Parathyroid adenoma (tissue), 2 donors: Measurements from ENCODE around the gene PGP.

Source experiments
- H2AFZ ChIP-seq: fragments of 300-600 bp; sonication (generic); one replicate; pipeline ENCODE4 v1.7.0; 2017; ENCODE audit warnings: antibody characterized with exemption, mild to moderate bottlenecking
- H3K27ac ChIP-seq: fragments of 300-600 bp; sonication (generic); one replicate; pipeline ENCODE4 v1.7.0; 2017
- H3K27me3 ChIP-seq: fragments of 300-600 bp; sonication (generic); one replicate; pipeline ENCODE4 v1.7.0; 2017; ENCODE audit warnings: low read length; ENCODE audit not compliant: control insufficient read depth, insufficient read depth
- H3K36me3 ChIP-seq: fragments of 300-600 bp; sonication (generic); one replicate; pipeline ENCODE4 v1.7.0; 2017; ENCODE audit warnings: low read length; ENCODE audit not compliant: control insufficient read depth, insufficient read depth
- H3K4me1 ChIP-seq: fragments of 300-600 bp; sonication (generic); one replicate; pipeline ENCODE4 v1.7.0; 2017; ENCODE audit warnings: control low read depth
- H3K4me2 ChIP-seq: fragments of 300-600 bp; sonication (generic); one replicate; pipeline ENCODE4 v1.7.0; 2017; ENCODE audit warnings: low read length
- H3K4me3 ChIP-seq: fragments of 300-600 bp; sonication (generic); one replicate; pipeline ENCODE4 v1.7.0; 2017; ENCODE audit warnings: low read depth, low read length
- H3K79me2 ChIP-seq: fragments of 300-600 bp; sonication (generic); one replicate; pipeline ENCODE4 v1.7.0; 2017; ENCODE audit warnings: control low read depth
- H3K9ac ChIP-seq: fragments of 300-600 bp; sonication (generic); one replicate; pipeline ENCODE4 v1.7.0; 2017; ENCODE audit warnings: mild to moderate bottlenecking
- H3K9me3 ChIP-seq: fragments of 300-600 bp; sonication (generic); one replicate; pipeline ENCODE4 v1.7.0; 2017; ENCODE audit warnings: low read length; ENCODE audit not compliant: control insufficient read depth
- TF ChIP-seq, protein P1 (sequence below): fragments of 300-600 bp; sonication (generic); IDR thresholded peaks from one replicate; pipeline ENCODE4 v1.7.0; 2017; ENCODE audit warnings: antibody characterized with exemption, mild to moderate bottlenecking
- donor health status: primary hyperparathyroidism.

PGP gene

DNA sequence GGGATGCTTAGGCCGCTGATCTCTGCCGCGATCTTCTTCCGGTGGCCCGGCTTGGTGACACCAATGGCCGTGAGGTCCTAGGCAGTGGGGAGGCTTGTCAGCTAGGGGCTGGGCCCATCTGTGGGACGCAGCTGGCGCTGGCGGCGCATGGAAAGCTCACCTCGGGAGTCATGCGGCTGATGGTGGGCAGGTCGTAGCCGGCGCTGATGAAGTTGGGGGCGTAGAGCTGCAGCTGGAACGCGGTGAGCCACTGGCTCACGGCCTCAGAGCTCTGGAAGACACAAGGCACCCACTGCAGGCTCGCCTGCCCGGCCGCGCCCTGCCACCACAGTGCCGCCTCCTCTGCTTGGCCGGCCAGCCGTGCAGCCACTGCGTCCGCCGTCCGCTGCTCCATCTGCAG lies 31.0 kb downstream of the PGP start:
- H3K79me2 ChIP-seq, result no peaks in the 10 kb centered on the region
- no peaks in the 10 kb centered on the region for H3K9me3 ChIP-seq
- no peak overlapping the region for H3K27ac ChIP-seq
- no peaks in the 10 kb centered on the region for H3K4me1 ChIP-seq
- H3K27me3 ChIP-seq, result no peaks in the 10 kb centered on the region
- H3K4me3 ChIP-seq, result no peak overlapping the region
- H3K36me3 ChIP-seq, result no peaks in the 10 kb centered on the region
- no peak overlapping the region for H2AFZ ChIP-seq
- no peak overlapping the region for H3K4me2 ChIP-seq
- H3K9ac ChIP-seq, result no peak overlapping the region
- TF ChIP-seq, protein P1, sequence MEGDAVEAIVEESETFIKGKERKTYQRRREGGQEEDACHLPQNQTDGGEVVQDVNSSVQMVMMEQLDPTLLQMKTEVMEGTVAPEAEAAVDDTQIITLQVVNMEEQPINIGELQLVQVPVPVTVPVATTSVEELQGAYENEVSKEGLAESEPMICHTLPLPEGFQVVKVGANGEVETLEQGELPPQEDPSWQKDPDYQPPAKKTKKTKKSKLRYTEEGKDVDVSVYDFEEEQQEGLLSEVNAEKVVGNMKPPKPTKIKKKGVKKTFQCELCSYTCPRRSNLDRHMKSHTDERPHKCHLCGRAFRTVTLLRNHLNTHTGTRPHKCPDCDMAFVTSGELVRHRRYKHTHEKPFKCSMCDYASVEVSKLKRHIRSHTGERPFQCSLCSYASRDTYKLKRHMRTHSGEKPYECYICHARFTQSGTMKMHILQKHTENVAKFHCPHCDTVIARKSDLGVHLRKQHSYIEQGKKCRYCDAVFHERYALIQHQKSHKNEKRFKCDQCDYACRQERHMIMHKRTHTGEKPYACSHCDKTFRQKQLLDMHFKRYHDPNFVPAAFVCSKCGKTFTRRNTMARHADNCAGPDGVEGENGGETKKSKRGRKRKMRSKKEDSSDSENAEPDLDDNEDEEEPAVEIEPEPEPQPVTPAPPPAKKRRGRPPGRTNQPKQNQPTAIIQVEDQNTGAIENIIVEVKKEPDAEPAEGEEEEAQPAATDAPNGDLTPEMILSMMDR, result no peak

DNA sequence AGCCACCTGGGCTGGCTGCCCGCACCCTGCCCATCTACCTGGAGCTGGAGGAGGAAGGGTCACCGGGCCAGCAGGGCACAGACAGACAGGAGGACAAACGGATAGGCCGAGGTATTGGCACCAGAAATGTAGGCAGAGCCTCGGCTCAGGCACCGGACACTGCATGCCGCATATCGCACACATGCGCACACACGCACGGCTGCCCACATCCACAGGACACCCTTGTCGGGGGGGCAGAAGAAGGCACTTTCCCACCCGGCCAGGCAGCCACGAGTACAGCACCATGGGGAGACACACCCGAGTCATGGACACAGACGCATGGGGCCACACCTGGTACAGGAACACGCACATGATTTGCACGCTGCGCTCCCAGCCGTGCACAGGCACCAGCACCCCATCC lies 32.7 kb downstream of the PGP start:
- TF ChIP-seq, protein P1, result no peak

GRCh38 chr16:2180962-2181923 lies 33.4 kb downstream of the PGP start:
- TF ChIP-seq, protein P1, result no peak
- no peaks in the 10 kb centered on the region for H3K9me3 ChIP-seq
- no peaks in the 10 kb centered on the region for H3K4me1 ChIP-seq
- no peaks in the 10 kb centered on the region for H3K36me3 ChIP-seq
- no peaks in the 10 kb centered on the region for H3K27me3 ChIP-seq
- no peak overlapping the region for H3K4me2 ChIP-seq
- H3K9ac ChIP-seq, result no peak overlapping the region
- no peaks in the 10 kb centered on the region for H3K79me2 ChIP-seq
- no peak overlapping the region for H2AFZ ChIP-seq
- H3K4me3 ChIP-seq, result no peak overlapping the region
- H3K27ac ChIP-seq, result no peak overlapping the region

More for the DNA sequence above, 32.7 kb downstream of the PGP start:
- Histone ChIP-seq H3K4me1 (no peaks in the 10 kb centered on the region), H3K27ac (no peak overlapping the region), H3K4me2 (no peak overlapping the region), H3K9me3 (no peaks in the 10 kb centered on the region), H3K9ac (no peak overlapping the region), H3K36me3 (no peaks in the 10 kb centered on the region), H3K4me3 (no peak overlapping the region), H2AFZ (no peak overlapping the region), H3K79me2 (no peaks in the 10 kb centered on the region), H3K27me3 (no peaks in the 10 kb centered on the region)

- H3K36me3 ChIP-seq, result no peaks in the 10 kb centered on the region
- H3K79me2 ChIP-seq, result no peaks in the 10 kb centered on the region
- no peak overlapping the region for H3K4me3 ChIP-seq
- no peaks in the 10 kb centered on the region for H3K27me3 ChIP-seq
- no peak overlapping the region for H3K4me2 ChIP-seq
- H2AFZ ChIP-seq, result no peak overlapping the region
- no peaks in the 10 kb centered on the region for H3K4me1 ChIP-seq
- H3K27ac ChIP-seq, result no peak overlapping the region
- H3K9ac ChIP-seq, result no peak overlapping the region
- no peaks in the 10 kb centered on the region for H3K9me3 ChIP-seq
- TF ChIP-seq, protein P1, result no peak
Observed at GRCh38 chr16:2180461-2180860, 34.2 kb downstream of the PGP start.
